GM12878 (cell line): ENCODE measurements around the gene TBCK. TPM values are rescaled to one million over a fixed set of nuclear protein-coding genes. Genes with fewer than 3 reads are reported as not detected.

Source experiments
- ATAC-seq: fragments of 200-7000 bp; cut with Tn5 transposase; 3 replicates; pipeline ENCODE4 v1.9.1; 2020; ENCODE audit warnings: mild to moderate bottlenecking, moderate library complexity
- BruUV-seq: library from RNA; stranded (reverse); fragments of 400-500 nt; replicated peaks from 2 replicates; lab custom pipeline; 2021; lab: Mats Ljungman, UMichigan
- CTCF ChIA-PET: fragments of 300-600 bp; sonication (Branson Sonifier 250); formaldehyde crosslinking; extraction: SDS; loops from one replicate; lab custom pipeline; 2021; ENCODE audit warnings: inconsistent platforms; lab: Yijun Ruan, JAX
- POLR2A ChIA-PET: fragments of 350-600 bp; formaldehyde crosslinking; extraction: SDS; loops from one replicate; lab custom pipeline; 2021; ENCODE audit warnings: inconsistent platforms; lab: Charles Lee
- RAD21 ChIA-PET: fragments of 300-600 bp; sonication (Branson Sonifier 250); formaldehyde crosslinking; loops from one replicate; lab custom pipeline; 2023; ENCODE audit warnings: antibody characterized with exemption; ENCODE audit not compliant: unreplicated experiment; lab: Charles Lee
- SMC1A ChIA-PET: fragments of 300-600 bp; sonication (Branson Sonifier 250); formaldehyde crosslinking; loops from one replicate; lab custom pipeline; 2023; ENCODE audit not compliant: unreplicated experiment, uncharacterized antibody; lab: Charles Lee
- DNase-seq: peaks from one replicate; pipeline ENCODE4 v3.0.0-alpha.2; 2011; ENCODE audit warnings: low read depth, low spot score
- FAIRE-seq: peaks from 3 replicates; lab custom pipeline; 2011; peaks lifted over from hg19 to GRCh38; lab: Jason Lieb, UNC
- H2AFZ ChIP-seq: 2 replicates; pipeline ENCODE4 v1.6.0; 2011; ENCODE audit warnings: low read depth, low read length, control low read depth; ENCODE audit not compliant: control insufficient read depth
- H3K27ac ChIP-seq: 2 replicates; pipeline ENCODE4 v1.5.1; 2011; ENCODE audit warnings: control low read depth; ENCODE audit not compliant: control insufficient read depth, insufficient read depth
- H3K27me3 ChIP-seq, 2 experiments: replicated peaks in 1 of 2; 2 replicates each; pipeline versions ENCODE4 v1.6.0 to v1.6.1; 2011; ENCODE audit warnings: low read length in 1 of 2; ENCODE audit not compliant: control insufficient read depth in 2 of 2, insufficient read depth in 2 of 2
- H3K36me3 ChIP-seq, 2 experiments: 2 replicates each; pipeline ENCODE4 v1.5.1; 2011; ENCODE audit warnings: low read length in 1 of 2; ENCODE audit not compliant: control insufficient read depth in 2 of 2, insufficient read depth in 2 of 2
- H3K4me1 ChIP-seq: 2 replicates; pipeline ENCODE4 v1.6.1; 2011; ENCODE audit warnings: mild to moderate bottlenecking, low read length, moderate library complexity, mixed read lengths; ENCODE audit not compliant: control insufficient read depth, insufficient read depth
- H3K4me2 ChIP-seq: 2 replicates; pipeline ENCODE4 v1.6.0; 2011; ENCODE audit warnings: control low read depth; ENCODE audit not compliant: control insufficient read depth, insufficient read depth
- H3K4me3 ChIP-seq: fragments of 200-600 bp; sonication (generic); 2 replicates; pipeline ENCODE4 v1.5.1; 2016
- H3K79me2 ChIP-seq: 2 replicates; pipeline ENCODE4 v1.6.0; 2011; ENCODE audit warnings: low read length; ENCODE audit not compliant: control insufficient read depth, insufficient read depth
- H3K9ac ChIP-seq: 2 replicates; pipeline ENCODE4 v1.8.0; 2011; ENCODE audit warnings: low read length, control low read depth, mixed read lengths; ENCODE audit not compliant: control insufficient read depth, insufficient read depth
- H3K9me3 ChIP-seq: replicated peaks from 3 replicates; pipeline ENCODE4 v1.5.1; 2011; ENCODE audit warnings: mild to moderate bottlenecking, low read length; ENCODE audit not compliant: control insufficient read depth, insufficient read depth
- H4K20me1 ChIP-seq: 2 replicates; pipeline ENCODE4 v1.6.0; 2011; ENCODE audit not compliant: control insufficient read depth, insufficient read depth
- ELK1 ChIP-seq: IDR thresholded peaks from 2 replicates; pipeline ENCODE4 v1.6.1; 2012; ENCODE audit warnings: low read depth, low read length, improper control_type of control experiment
- IKZF1 ChIP-seq: fragments of 450-650 bp; conservative IDR thresholded peaks from 2 replicates; pipeline ENCODE4 v1.6.1; 2017; ENCODE audit warnings: antibody characterized with exemption, mild to moderate bottlenecking
- JUNB ChIP-seq: IDR thresholded peaks from 2 replicates; pipeline ENCODE4 v1.6.1; 2016; ENCODE audit warnings: antibody characterized with exemption, mild to moderate bottlenecking
- MXI1 ChIP-seq: fragments of 150-350 bp; IDR thresholded peaks from 2 replicates; pipeline ENCODE4 v1.6.1; 2011; ENCODE audit warnings: low read depth, mild to moderate bottlenecking, inconsistent platforms, low read length, improper control_type of control experiment
- NR2F1 ChIP-seq: fragments of 450-650 bp; conservative IDR thresholded peaks from 2 replicates; pipeline ENCODE4 v1.6.1; 2017; ENCODE audit warnings: mild to moderate bottlenecking
- SPI1 ChIP-seq: IDR thresholded peaks from 2 replicates; pipeline ENCODE4 v1.6.1; 2011; ENCODE audit warnings: low read depth, mild to moderate bottlenecking, low read length, moderate library complexity, borderline replicate concordance; ENCODE audit not compliant: insufficient read depth
- in situ Hi-C: fragments of 300-500 bp; cut with MboI; formaldehyde crosslinking; loops from 9 replicates; pipeline ENCODE4 v1.14.3; 2018; ENCODE audit warnings: mixed read lengths
- intact Hi-C: fragments of 100-400 bp; cut with micrococcal nuclease; formaldehyde crosslinking; loops from one replicate; pipeline ENCODE4 v1.14.2; 2022; ENCODE audit not compliant: unreplicated experiment
- polyA plus RNA-seq, 11 experiments: library from polyadenylated mRNA; depleted of rRNA in 4 of 11; unstranded in 6 of 11; stranded (reverse) in 5 of 11; fragments of >200 nt; fragmentation: Nextera tagmentation in 4 of 11; fragmentation: Illumina TruSeq in 1 of 11; extraction: Ambion mirVana in 4 of 11; extraction: Trizol in 1 of 11; gene quantifications; 1 replicate in 1 of 11; 2 replicates in 10 of 11; pipeline versions ENCODE4 v1.2.1 to v1.2.3, GENCODE V29; 2011 to 2016; ENCODE audit warnings: inconsistent platforms in 2 of 11, missing spikeins in 2 of 11, low read depth in 1 of 11
- total RNA-seq, 4 experiments: library from RNA; depleted of rRNA in 3 of 4; stranded (reverse); fragments of >200 nt in 3 of 4; fragmentation: Illumina TruSeq in 1 of 4; extraction: Trizol in 1 of 4; gene quantifications; 2 replicates each; pipeline versions ENCODE4 v1.2.1 to v1.2.3, GENCODE V29; 2013 to 2021
- TF ChIP-seq, protein P1 (sequence below): IDR thresholded peaks from 2 replicates; pipeline ENCODE4 v1.6.1; 2012; ENCODE audit warnings: mild to moderate bottlenecking, low read depth, low read length

TBCK gene
- total and polyA plus RNA-seq, 10 of the 15 experiments (the other 5 are each of a cell fraction or from before 2014, with no cell fraction given): 4.1 to 30.3 (median 20.2) TPM

DNA sequence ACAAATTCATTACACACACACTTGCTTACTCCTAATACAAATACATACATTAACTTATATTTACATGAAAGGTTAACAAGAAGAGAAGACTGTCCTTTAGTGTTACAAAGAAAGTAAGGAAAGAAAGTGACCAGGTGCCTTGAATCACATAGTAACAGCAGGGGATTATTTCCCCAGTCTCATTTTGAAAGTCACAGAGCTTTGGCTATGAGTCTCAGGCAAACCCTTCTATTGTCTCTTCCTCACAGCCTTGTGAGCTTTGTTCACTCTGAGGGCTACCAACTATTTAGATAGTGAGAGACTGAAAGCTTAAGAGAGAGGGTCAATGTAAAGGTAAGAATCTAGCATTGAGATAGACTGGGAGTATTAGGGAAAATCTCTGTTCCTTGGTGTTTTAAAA, 259.1 kb downstream of the TBCK start:
- no peaks in the 10 kb centered on the region for H3K79me2 ChIP-seq
- intact Hi-C loops: no loop called here
- RAD21 ChIA-PET: no interaction called here
- H3K36me3 ChIP-seq: no peaks in the 10 kb centered on the region
- DNase-seq: no peak
- FAIRE-seq: no peak
- CTCF ChIA-PET: interaction anchor here (0.8 kb wide), 1 partner anchor 10 kb away, joined by 3 read pairs; no protein-coding TSS in a partner anchor
- no peak overlapping the region for H3K4me2 ChIP-seq
- no peak overlapping the region for H3K4me3 ChIP-seq
- H3K9ac ChIP-seq: no peak overlapping the region
- in situ Hi-C loops: no loop called here
- no peak overlapping the region for H3K27ac ChIP-seq
- BruUV-seq: no TSS peak
- peak; percentile 72 for ATAC-seq
- no peaks in the 10 kb centered on the region for H3K27me3 ChIP-seq
- H4K20me1 ChIP-seq: no peaks in the 10 kb centered on the region
- TF ChIP-seq MXI1: no peak
- TF ChIP-seq, protein P1, sequence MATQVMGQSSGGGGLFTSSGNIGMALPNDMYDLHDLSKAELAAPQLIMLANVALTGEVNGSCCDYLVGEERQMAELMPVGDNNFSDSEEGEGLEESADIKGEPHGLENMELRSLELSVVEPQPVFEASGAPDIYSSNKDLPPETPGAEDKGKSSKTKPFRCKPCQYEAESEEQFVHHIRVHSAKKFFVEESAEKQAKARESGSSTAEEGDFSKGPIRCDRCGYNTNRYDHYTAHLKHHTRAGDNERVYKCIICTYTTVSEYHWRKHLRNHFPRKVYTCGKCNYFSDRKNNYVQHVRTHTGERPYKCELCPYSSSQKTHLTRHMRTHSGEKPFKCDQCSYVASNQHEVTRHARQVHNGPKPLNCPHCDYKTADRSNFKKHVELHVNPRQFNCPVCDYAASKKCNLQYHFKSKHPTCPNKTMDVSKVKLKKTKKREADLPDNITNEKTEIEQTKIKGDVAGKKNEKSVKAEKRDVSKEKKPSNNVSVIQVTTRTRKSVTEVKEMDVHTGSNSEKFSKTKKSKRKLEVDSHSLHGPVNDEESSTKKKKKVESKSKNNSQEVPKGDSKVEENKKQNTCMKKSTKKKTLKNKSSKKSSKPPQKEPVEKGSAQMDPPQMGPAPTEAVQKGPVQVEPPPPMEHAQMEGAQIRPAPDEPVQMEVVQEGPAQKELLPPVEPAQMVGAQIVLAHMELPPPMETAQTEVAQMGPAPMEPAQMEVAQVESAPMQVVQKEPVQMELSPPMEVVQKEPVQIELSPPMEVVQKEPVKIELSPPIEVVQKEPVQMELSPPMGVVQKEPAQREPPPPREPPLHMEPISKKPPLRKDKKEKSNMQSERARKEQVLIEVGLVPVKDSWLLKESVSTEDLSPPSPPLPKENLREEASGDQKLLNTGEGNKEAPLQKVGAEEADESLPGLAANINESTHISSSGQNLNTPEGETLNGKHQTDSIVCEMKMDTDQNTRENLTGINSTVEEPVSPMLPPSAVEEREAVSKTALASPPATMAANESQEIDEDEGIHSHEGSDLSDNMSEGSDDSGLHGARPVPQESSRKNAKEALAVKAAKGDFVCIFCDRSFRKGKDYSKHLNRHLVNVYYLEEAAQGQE: no peak
- no peak for TF ChIP-seq SPI1
- TF ChIP-seq ELK1: no peak
- peak; percentile 51 for TF ChIP-seq JUNB
- TF ChIP-seq IKZF1: no peak
- TF ChIP-seq NR2F1: no peak
- H3K4me1 ChIP-seq: no peaks in the 10 kb centered on the region
- H2AFZ ChIP-seq: no peak overlapping the region
- SMC1A ChIA-PET: interaction anchor here (0.7 kb wide), 1 partner anchor 9 kb away, joined by 3 read pairs; no protein-coding TSS in a partner anchor
- H3K9me3 ChIP-seq: no peaks in the 10 kb centered on the region
- POLR2A ChIA-PET: no interaction called here
